ENCODE measurements around the gene VAMP5. TPM values are rescaled to one million over a fixed set of nuclear protein-coding genes. Genes with fewer than 3 reads are reported as not detected.

VAMP5 gene
- total and polyA plus RNA-seq, 8 donors, result 49.6 to 87.7 (median 56.4) TPM

DNA sequence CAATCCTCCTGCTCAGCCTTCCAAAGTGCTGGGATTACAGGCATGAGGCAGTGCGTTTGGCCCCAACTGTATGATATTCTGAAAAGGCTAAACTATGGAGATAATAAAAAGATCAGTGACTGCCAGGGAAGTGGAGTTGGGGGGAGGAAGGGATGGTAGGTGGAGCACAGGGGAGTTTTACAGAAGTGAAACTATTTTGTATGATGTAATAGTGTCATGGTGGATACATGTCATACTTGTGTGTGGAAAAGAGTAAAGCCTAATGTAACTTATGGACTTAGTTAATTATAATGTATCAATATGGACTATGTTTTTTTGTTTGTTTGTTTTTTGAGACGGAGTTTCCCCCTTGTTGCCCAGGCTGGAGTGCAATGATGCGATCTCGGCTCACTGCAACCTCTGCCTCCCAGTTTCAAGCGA is 20.1 kb upstream of the VAMP5 start:
- no peak for ATAC-seq
- intact Hi-C loops (cut with DNase I), result no loop called here

DNA sequence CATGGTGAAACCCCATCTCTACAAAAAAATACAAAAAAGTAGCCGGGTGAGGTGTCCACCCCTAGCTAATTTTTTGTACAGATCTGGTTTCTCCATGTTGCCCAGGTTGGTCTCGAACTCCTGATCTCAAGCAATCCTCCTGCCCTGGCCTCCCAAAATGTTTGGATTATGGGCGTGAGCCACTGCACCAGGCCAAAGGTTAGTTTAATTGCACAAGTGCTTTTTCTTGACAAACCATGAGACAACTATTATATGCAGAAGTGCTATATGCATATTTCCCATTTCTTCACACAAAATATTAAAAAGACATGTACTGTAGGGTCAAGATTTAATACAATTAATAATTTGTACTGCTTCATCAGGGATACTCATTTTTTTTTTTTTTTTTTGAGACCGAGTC is 18.0 kb upstream of the VAMP5 start:
- intact Hi-C loops (cut with DNase I), result no loop called here
- Histone ChIP-seq H3K4me1 (peaks cover 0 to 9% of the 10 kb centered on the region in 2 donors), H3K4me3 (no peak overlapping the region), H3K27ac (no peak overlapping the region), H3K27me3 (no peaks in the 10 kb centered on the region), H3K36me3 (no peaks in the 10 kb centered on the region), H3K9me3 (no peaks in the 10 kb centered on the region)
- ATAC-seq (no peak), DNase-seq (no peak)
- no peak for TF ChIP-seq CTCF (IDR thresholded peaks at IDR 0.05)

More for the DNA sequence above, 20.1 kb upstream of the VAMP5 start:
- H3K27ac ChIP-seq, result peak overlapping the region in 1 of 2 donors; percentile 25
- no peaks in the 10 kb centered on the region for H3K9me3 ChIP-seq
- no peak overlapping the region for H3K4me3 ChIP-seq
- no peaks in the 10 kb centered on the region for H3K27me3 ChIP-seq
- H3K36me3 ChIP-seq, result peaks cover 0 to under 1% of the 10 kb centered on the region in 2 donors
- H3K4me1 ChIP-seq, result peaks cover 4 to 24% of the 10 kb centered on the region in 2 donors
- TF ChIP-seq CTCF (IDR thresholded peaks at IDR 0.05), result no peak
- DNase-seq, result no peak

GRCh38 chr2:85575739-85576138 is 8.5 kb upstream of the VAMP5 start:
- Histone ChIP-seq H3K36me3 (peaks cover 0 to 3% of the 10 kb centered on the region in 2 donors), H3K4me3 (no peak overlapping the region), H3K27ac (peak overlapping the region in 1 of 2 donors; percentile 91), H3K27me3 (no peaks in the 10 kb centered on the region), H3K9me3 (no peaks in the 10 kb centered on the region), H3K4me1 (peaks cover 22 to 46% of the 10 kb centered on the region in 2 donors)
- no peak for TF ChIP-seq CTCF (IDR thresholded peaks at IDR 0.05)
- no peak for DNase-seq
- no peak for ATAC-seq
- intact Hi-C loops (cut with DNase I), result no loop called here

DNA sequence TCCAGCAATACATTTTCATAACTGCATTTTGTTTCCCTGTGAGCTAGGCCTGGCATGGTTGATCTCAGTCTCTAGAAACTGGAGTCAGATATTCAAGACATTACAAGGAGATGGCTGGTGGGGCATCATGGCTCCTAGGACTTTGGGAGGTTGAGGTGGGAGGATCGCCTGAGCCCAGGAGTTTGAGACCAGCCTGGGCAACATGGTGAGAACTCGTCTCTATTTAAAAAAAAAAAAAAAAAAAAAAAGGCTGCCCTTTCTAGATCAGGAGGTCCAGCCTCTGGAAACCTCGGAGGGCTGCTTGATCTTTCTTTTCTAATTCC is 7.2 kb upstream of the VAMP5 start:
- no peak for TF ChIP-seq CTCF (IDR thresholded peaks at IDR 0.05)
- Histone ChIP-seq H3K4me1 (peaks cover 22 to 57% of the 10 kb centered on the region in 2 donors), H3K27me3 (no peaks in the 10 kb centered on the region), H3K36me3 (peaks cover 0 to 16% of the 10 kb centered on the region in 2 donors), H3K9me3 (no peaks in the 10 kb centered on the region), H3K27ac (peak overlapping the region; percentile 90 to 91), H3K4me3 (peak overlapping the region in 1 of 2 donors; percentile 59)
- no peak for DNase-seq
- intact Hi-C loops (cut with DNase I), result no loop called here
- ATAC-seq, result no peak

GRCh38 chr2:85577386-85578242 is 6.6 kb upstream of the VAMP5 start, which contains the start of gene VAMP8:
Gene VAMP8 (plus strand): TSS chr2:85577586. CDS start chr2:85577647, 61 bp downstream.
- peak; percentile 88 for ATAC-seq
- H3K4me3 ChIP-seq, result peak within 1 kb of the TSS; percentile 35 to 59
- H3K4me1 ChIP-seq, result peaks cover 22 to 63% of the 10 kb centered on the region in 2 donors
- H3K27ac ChIP-seq, result peak within 1 kb of the TSS; percentile 90 to 91
- intact Hi-C loops (cut with DNase I), result no loop called here
- peaks cover 0 to 20% of the 10 kb centered on the region in 2 donors for H3K36me3 ChIP-seq
- H3K27me3 ChIP-seq, result no peaks in the 10 kb centered on the region
- H3K9me3 ChIP-seq, result no peaks in the 10 kb centered on the region
- no peak for TF ChIP-seq CTCF (IDR thresholded peaks at IDR 0.05)
- DNase-seq, result peak in 3 of 4 donors; percentile 69 to 91 (median 88)
